Measurements from ENCODE around the gene KIF23. TPM values are rescaled to one million over a fixed set of nuclear protein-coding genes. Genes with fewer than 3 reads are reported as not detected.
"Not testable (repeated sequence)": the region's sequence is repeated elsewhere in the genome, so short reads cannot be mapped to it uniquely, and the experiment has no call there.

The KIF23 gene
- total RNA-seq, 4 donors from 2014 or later = 4.5 to 13.2 (median 8.9) TPM

- no peak for DNase-seq (ENCODE audit: low spot score in 2 of 2)
- no peak overlapping the region for H3K27ac ChIP-seq
- H3K9me3 ChIP-seq = peaks cover 0 to 2% (median 0%) of the 10 kb centered on the region in 4 donors
- no peak overlapping the region for H3K4me3 ChIP-seq
- WGBS, 2 donors = 71 to 73% methylated on average over 8 of the region's 8 CpGs
- TF ChIP-seq EP300 (IDR thresholded peaks at IDR 0.05) = no peak
- no peak for TF ChIP-seq POLR2A (IDR thresholded peaks at IDR 0.05)
- TF ChIP-seq, protein P1, sequence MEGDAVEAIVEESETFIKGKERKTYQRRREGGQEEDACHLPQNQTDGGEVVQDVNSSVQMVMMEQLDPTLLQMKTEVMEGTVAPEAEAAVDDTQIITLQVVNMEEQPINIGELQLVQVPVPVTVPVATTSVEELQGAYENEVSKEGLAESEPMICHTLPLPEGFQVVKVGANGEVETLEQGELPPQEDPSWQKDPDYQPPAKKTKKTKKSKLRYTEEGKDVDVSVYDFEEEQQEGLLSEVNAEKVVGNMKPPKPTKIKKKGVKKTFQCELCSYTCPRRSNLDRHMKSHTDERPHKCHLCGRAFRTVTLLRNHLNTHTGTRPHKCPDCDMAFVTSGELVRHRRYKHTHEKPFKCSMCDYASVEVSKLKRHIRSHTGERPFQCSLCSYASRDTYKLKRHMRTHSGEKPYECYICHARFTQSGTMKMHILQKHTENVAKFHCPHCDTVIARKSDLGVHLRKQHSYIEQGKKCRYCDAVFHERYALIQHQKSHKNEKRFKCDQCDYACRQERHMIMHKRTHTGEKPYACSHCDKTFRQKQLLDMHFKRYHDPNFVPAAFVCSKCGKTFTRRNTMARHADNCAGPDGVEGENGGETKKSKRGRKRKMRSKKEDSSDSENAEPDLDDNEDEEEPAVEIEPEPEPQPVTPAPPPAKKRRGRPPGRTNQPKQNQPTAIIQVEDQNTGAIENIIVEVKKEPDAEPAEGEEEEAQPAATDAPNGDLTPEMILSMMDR (IDR thresholded peaks at IDR 0.05) = no peak
- H3K36me3 ChIP-seq = no peaks in the 10 kb centered on the region
- no peaks in the 10 kb centered on the region for H3K4me1 ChIP-seq
- no peaks in the 10 kb centered on the region for H3K27me3 ChIP-seq
Measured at GRCh38 chr15:69377216-69377970, 36.8 kb upstream of the KIF23 start.

GRCh38 chr15:69380100-69380725, 33.9 kb upstream of the KIF23 start:
- Histone ChIP-seq H3K36me3 (no peaks in the 10 kb centered on the region), H3K27ac (no peak overlapping the region), H3K4me1 (no peaks in the 10 kb centered on the region), H3K27me3 (no peaks in the 10 kb centered on the region), H3K4me3 (no peak overlapping the region), H3K9me3 (no peaks in the 10 kb centered on the region)
- no peak for DNase-seq (ENCODE audit: low spot score in 2 of 2)
- TF ChIP-seq EP300 (IDR thresholded peaks at IDR 0.05) (no peak), POLR2A (IDR thresholded peaks at IDR 0.05) (no peak)
- TF ChIP-seq, protein P1 (IDR thresholded peaks at IDR 0.05) = no peak
- WGBS, 2 donors = 78 to 80% methylated on average over 9 of the region's 9 CpGs

- Histone ChIP-seq H3K9me3 (no peaks in the 10 kb centered on the region), H3K4me3 (no peak overlapping the region), H3K4me1 (no peaks in the 10 kb centered on the region), H3K27me3 (no peaks in the 10 kb centered on the region), H3K36me3 (no peaks in the 10 kb centered on the region), H3K27ac (no peak overlapping the region)
- 90 to 94% methylated on average over 10 of the region's 10 CpGs for WGBS, 2 donors
- no peak for TF ChIP-seq POLR2A (IDR thresholded peaks at IDR 0.05)
- TF ChIP-seq EP300 (IDR thresholded peaks at IDR 0.05) = no peak
- TF ChIP-seq, protein P1 (IDR thresholded peaks at IDR 0.05) = no peak
- no peak for DNase-seq (ENCODE audit: low spot score in 2 of 2)
Measured at GRCh38 chr15:69380726-69381105, 33.4 kb upstream of the KIF23 start.

DNA sequence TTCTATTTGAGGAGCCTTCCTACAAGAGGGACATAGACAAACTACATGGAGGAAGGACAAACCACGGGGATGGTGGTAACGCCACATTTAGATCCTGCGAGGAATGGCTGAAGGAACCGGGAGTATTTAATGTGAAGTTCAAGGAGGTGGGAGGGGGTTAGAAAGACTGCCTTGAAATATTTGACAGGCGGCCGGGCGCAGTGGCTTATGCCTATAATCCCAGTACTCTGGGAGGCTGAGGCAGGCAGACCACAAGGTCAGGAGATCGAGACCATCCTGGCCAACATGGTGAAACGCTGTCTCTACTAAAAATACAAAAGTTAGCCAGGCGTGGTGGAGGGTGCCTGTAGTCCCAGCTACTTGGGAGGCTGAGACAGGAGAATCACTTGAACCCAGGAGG, 32.0 kb upstream of the KIF23 start:
- H3K27ac ChIP-seq; H3K4me3 ChIP-seq; H3K4me1 ChIP-seq; H3K27me3 ChIP-seq; H3K36me3 ChIP-seq; DNase-seq (ENCODE audit: low spot score in 2 of 2); H3K9me3 ChIP-seq: not testable (repeated sequence)
- 92 to 93% methylated on average over 10 of the region's 10 CpGs for WGBS, 2 donors

GRCh38 chr15:69384066-69384465, 30.1 kb upstream of the KIF23 start:
- H3K4me3 ChIP-seq; H3K4me1 ChIP-seq; H3K36me3 ChIP-seq; H3K27me3 ChIP-seq; H3K9me3 ChIP-seq; H3K27ac ChIP-seq; DNase-seq (ENCODE audit: low spot score in 2 of 2): not testable (repeated sequence)
- 90 to 100% methylated on average over 3 to 13 of the region's 18 CpGs for WGBS, 2 donors
